SU-DHL-6 (cell line): ENCODE data around the gene LHFPL4.
A peak's percentile ranks its signal among the peaks of the same experiment; 100 is the strongest.

Experiments used
- H2AFZ ChIP-seq: fragments of 200-600 bp; sonication (generic); 2 replicates; pipeline ENCODE4 v1.6.1; 2014; ENCODE audit warnings: low read depth, mild to moderate bottlenecking, moderate library complexity, mixed read lengths, antibody characterized with exemption, low read length; ENCODE audit not compliant: severe bottlenecking
- H3F3A ChIP-seq: fragments of 200-600 bp; shearing (Covaris generic); 2 replicates; pipeline ENCODE4 v1.6.0; 2016; ENCODE audit warnings: antibody characterized with exemption, mild to moderate bottlenecking; ENCODE audit not compliant: insufficient read depth
- H3K27ac ChIP-seq: fragments of 200-600 bp; sonication (generic); 2 replicates; pipeline ENCODE4 v1.5.1; 2016; ENCODE audit warnings: low read depth, mild to moderate bottlenecking, low read length, moderate library complexity, mixed read lengths
- H3K27me3 ChIP-seq: fragments of 200-600 bp; sonication (generic), shearing (Covaris generic); 2 replicates; pipeline ENCODE4 v1.6.0; 2014; ENCODE audit warnings: mild to moderate bottlenecking, low read length
- H3K36me3 ChIP-seq: fragments of 200-600 bp; sonication (generic); 2 replicates; pipeline ENCODE4 v1.6.1; 2014; ENCODE audit warnings: mild to moderate bottlenecking, low read length, mixed read lengths
- H3K4me2 ChIP-seq: fragments of 300-600, 200-600 bp; shearing (Covaris generic), sonication (generic); 2 replicates; pipeline ENCODE4 v1.6.0; 2014; ENCODE audit warnings: low read length, low read depth, mild to moderate bottlenecking; ENCODE audit not compliant: poor library complexity, severe bottlenecking
- H3K4me3 ChIP-seq: fragments of 200-600 bp; sonication (generic); 2 replicates; pipeline ENCODE4 v1.5.1; 2014; ENCODE audit warnings: antibody characterized with exemption, low read length, mild to moderate bottlenecking, mixed read lengths; ENCODE audit not compliant: insufficient read depth, poor library complexity, severe bottlenecking
- H3K79me2 ChIP-seq: fragments of 200-600 bp; sonication (generic); 2 replicates; pipeline ENCODE4 v1.6.1; 2014; ENCODE audit warnings: mild to moderate bottlenecking, low read length, moderate library complexity; ENCODE audit not compliant: insufficient read depth
- H3K9ac ChIP-seq: fragments of 200-600 bp; sonication (generic); 2 replicates; pipeline ENCODE4 v1.7.0; 2014; ENCODE audit warnings: mild to moderate bottlenecking, low read length
- H3K9me2 ChIP-seq: fragments of 200-600 bp; sonication (generic); replicated peaks from 2 replicates; pipeline ENCODE4 v1.6.1; 2014; ENCODE audit warnings: low read length; ENCODE audit not compliant: insufficient read depth
- H3K9me3 ChIP-seq: fragments of 200-600 bp; sonication (generic); 2 replicates; pipeline ENCODE4 v1.6.1; 2014; ENCODE audit warnings: low read length, mixed read lengths; ENCODE audit not compliant: insufficient read depth
- H4K20me1 ChIP-seq: fragments of 200-600 bp; sonication (generic); 2 replicates; pipeline ENCODE4 v1.6.1; 2014; ENCODE audit warnings: low read depth, mild to moderate bottlenecking, antibody characterized with exemption, low read length, moderate library complexity, mixed read lengths
- EZH2phosphoT487 ChIP-seq: fragments of 200-600 bp; sonication (generic), shearing (Covaris generic); conservative IDR thresholded peaks from 2 replicates; pipeline ENCODE4 v1.6.1; 2018; ENCODE audit warnings: mild to moderate bottlenecking, antibody characterized with exemption, low read length, moderate library complexity, mixed read lengths
- TF ChIP-seq, protein P1 (sequence below): fragments of 200-600 bp; sonication (generic); IDR thresholded peaks from one replicate; pipeline ENCODE4 v1.5.1; 2017; ENCODE audit warnings: antibody characterized with exemption, mild to moderate bottlenecking, low read length, moderate library complexity; ENCODE audit not compliant: insufficient read depth, poor library complexity, severe bottlenecking

The LHFPL4 gene

DNA sequence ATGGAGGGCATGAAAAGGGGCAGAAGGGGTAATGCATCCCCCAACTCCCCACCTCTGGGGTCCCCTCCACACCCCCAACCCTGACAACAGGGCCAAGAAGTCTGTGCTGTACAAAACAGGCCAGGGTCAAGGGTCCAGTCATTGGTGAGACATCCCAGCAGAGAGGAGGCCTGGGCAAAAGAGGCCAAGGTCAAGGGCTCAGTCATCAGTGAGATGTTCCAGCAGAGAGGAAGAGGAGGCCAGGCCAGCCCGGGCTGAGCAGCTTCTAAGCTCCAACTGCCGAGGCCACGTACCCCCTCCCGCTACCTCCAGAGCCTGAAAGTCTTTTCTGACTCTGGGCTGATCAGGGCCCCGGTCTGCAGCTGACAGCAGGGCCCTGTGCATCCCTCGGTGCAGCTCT lies 52.4 kb downstream of the LHFPL4 start:
- no peaks in the 10 kb centered on the region for H3K9me2 ChIP-seq
- no peak overlapping the region for H3K4me2 ChIP-seq
- H3K27me3 ChIP-seq = no peaks in the 10 kb centered on the region
- no peak overlapping the region for H2AFZ ChIP-seq
- no peaks in the 10 kb centered on the region for H4K20me1 ChIP-seq
- H3K36me3 ChIP-seq = no peaks in the 10 kb centered on the region
- H3K9me3 ChIP-seq = no peaks in the 10 kb centered on the region
- H3K27ac ChIP-seq = no peak overlapping the region
- H3K4me3 ChIP-seq = no peak overlapping the region
- H3K9ac ChIP-seq = no peak overlapping the region
- no peak for TF ChIP-seq EZH2phosphoT487
- TF ChIP-seq, protein P1, sequence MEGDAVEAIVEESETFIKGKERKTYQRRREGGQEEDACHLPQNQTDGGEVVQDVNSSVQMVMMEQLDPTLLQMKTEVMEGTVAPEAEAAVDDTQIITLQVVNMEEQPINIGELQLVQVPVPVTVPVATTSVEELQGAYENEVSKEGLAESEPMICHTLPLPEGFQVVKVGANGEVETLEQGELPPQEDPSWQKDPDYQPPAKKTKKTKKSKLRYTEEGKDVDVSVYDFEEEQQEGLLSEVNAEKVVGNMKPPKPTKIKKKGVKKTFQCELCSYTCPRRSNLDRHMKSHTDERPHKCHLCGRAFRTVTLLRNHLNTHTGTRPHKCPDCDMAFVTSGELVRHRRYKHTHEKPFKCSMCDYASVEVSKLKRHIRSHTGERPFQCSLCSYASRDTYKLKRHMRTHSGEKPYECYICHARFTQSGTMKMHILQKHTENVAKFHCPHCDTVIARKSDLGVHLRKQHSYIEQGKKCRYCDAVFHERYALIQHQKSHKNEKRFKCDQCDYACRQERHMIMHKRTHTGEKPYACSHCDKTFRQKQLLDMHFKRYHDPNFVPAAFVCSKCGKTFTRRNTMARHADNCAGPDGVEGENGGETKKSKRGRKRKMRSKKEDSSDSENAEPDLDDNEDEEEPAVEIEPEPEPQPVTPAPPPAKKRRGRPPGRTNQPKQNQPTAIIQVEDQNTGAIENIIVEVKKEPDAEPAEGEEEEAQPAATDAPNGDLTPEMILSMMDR = no peak
- no peaks in the 10 kb centered on the region for H3K79me2 ChIP-seq
- H3F3A ChIP-seq = no peaks in the 10 kb centered on the region

DNA sequence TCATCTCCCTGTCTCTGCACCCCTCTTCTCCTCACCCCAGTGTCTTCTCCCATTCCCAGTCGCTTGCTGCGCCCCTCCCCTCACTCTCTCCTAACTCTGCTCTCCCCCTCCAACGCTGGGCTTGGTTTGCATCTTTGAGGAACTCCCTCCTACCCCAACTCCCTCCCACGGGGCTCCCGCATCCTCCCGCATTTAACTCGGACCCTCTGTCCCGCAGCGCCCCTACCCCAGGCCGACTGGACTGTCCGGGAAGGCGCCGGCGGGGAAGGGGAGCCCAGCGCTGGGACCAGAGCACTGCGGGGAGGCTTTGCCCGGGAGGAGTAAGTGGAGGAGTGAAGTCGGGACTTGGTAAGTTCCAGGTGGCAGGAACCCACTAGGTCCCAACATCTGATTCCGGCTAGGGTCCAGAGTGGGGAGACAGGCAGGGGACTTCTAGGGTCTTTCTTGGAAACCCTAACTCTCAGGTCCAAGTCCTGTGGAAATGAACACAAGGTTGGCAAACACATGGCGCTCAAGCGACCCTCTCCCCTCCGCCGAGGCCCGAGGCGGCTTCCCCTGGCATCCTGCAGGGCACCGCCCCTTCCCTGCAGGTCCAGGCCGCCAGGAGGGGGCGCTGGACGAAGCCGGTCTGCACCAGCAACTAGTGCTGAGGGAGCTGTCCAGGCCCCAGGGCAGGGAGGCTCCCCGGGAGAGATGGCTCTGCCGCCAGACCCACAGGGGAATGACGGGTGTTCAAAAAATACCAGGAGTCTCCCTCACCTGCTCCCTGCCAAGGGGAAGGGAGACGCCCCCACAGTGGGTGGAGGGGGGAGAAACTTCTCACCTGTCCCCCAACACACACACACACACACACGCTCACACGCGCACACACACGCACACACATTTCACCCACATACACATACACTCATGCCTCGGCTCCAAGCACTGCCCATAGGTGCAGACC lies 53.2 kb downstream of the LHFPL4 start:
- no peaks in the 10 kb centered on the region for H3K79me2 ChIP-seq
- no peak overlapping the region for H2AFZ ChIP-seq
- no peak overlapping the region for H3K4me2 ChIP-seq
- H3K9me3 ChIP-seq = no peaks in the 10 kb centered on the region
- H3K27me3 ChIP-seq = no peaks in the 10 kb centered on the region
- no peak overlapping the region for H3K4me3 ChIP-seq
- no peaks in the 10 kb centered on the region for H4K20me1 ChIP-seq
- no peak overlapping the region for H3K9ac ChIP-seq
- H3K9me2 ChIP-seq = no peaks in the 10 kb centered on the region
- TF ChIP-seq, protein P1 = peak; percentile 50
- no peak for TF ChIP-seq EZH2phosphoT487
- no peaks in the 10 kb centered on the region for H3F3A ChIP-seq
- H3K36me3 ChIP-seq = no peaks in the 10 kb centered on the region
- H3K27ac ChIP-seq = no peak overlapping the region

DNA sequence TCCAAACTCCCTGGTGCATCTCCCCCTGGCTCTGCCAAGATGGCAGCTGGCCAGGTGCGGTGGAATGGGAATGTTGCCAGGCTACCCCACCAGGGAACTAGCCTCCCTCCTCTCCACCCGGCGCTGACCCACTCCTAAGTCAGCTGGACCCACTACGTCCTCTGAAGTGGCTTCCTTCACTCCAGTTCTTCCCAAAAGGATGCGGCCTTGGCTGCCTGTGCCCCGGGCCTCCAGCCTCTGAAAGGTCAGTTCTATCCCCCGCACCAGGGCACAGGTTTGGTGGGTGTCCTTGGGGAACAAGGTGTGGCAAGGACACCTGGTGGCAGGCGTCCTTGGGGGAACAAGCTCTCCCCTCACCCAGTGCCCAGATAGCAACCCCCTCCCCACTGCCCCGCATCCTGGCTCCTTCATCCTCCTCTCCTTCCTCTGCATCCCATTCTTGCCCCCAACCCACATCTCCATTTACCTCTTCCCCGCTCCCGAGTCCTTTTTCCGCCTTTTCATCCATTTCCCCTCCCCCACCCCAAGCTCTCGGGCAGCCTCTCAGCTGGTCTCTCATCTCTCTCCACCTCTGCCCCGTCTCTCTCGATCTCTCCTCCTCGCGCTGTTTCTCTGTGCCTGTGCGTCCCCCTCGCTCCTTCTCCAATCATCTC lies 54.0 kb downstream of the LHFPL4 start:
- Histone ChIP-seq H3K4me3 (no peak overlapping the region), H3K4me2 (no peak overlapping the region), H3K79me2 (no peaks in the 10 kb centered on the region), H3K27me3 (no peaks in the 10 kb centered on the region), H4K20me1 (no peaks in the 10 kb centered on the region), H3K27ac (no peak overlapping the region), H2AFZ (no peak overlapping the region), H3K9ac (no peak overlapping the region), H3K36me3 (no peaks in the 10 kb centered on the region), H3K9me2 (no peaks in the 10 kb centered on the region), H3K9me3 (no peaks in the 10 kb centered on the region), H3F3A (no peaks in the 10 kb centered on the region)
- TF ChIP-seq, protein P1 = no peak
- no peak for TF ChIP-seq EZH2phosphoT487
